CD4-positive, alpha-beta T cell treated with Interleukin-2 at 100 ng/mL for 4 hours (primary cell): Measurements from ENCODE around the gene CYP4F12.

Experiments used
- DNase-seq: peaks from one replicate; pipeline ENCODE4 v3.0.0-alpha.2; 2020; ENCODE audit warnings: low spot score

CYP4F12 gene

GRCh38 chr19:15672580-15673175 is at the start of gene CYP4F12:
Gene CYP4F12 (plus strand): TSS chr19:15673087. CDS start chr19:15673530, 443 bp downstream.
- DNase-seq = peak; percentile 22

- no peak for DNase-seq
Measured at GRCh38 chr19:15623711-15624318, 49.1 kb upstream of the CYP4F12 start.

- DNase-seq = no peak
Measured at GRCh38 chr19:15628236-15629002, 44.5 kb upstream of the CYP4F12 start.

- peak; percentile 86 for DNase-seq
Measured at GRCh38 chr19:15629003-15629880, 43.6 kb upstream of the CYP4F12 start.

- no peak for DNase-seq
Measured at GRCh38 chr19:15631817-15632216, 41.1 kb upstream of the CYP4F12 start.

- no peak for DNase-seq
Measured at GRCh38 chr19:15633082-15633835, 39.6 kb upstream of the CYP4F12 start.

- DNase-seq = no peak
Measured at GRCh38 chr19:15634105-15634504, 38.8 kb upstream of the CYP4F12 start.

GRCh38 chr19:15635016-15635805 is 37.7 kb upstream of the CYP4F12 start:
- DNase-seq = no peak

- DNase-seq = no peak
Measured at GRCh38 chr19:15636026-15636425, 36.9 kb upstream of the CYP4F12 start.

- DNase-seq = no peak
Measured at GRCh38 chr19:15639596-15639995, 33.3 kb upstream of the CYP4F12 start.

GRCh38 chr19:15640294-15640903 is 32.5 kb upstream of the CYP4F12 start, which contains the start of gene CYP4F3:
Gene CYP4F3 (plus strand): TSS chr19:15640897. CDS start chr19:15641416, 519 bp downstream.
- DNase-seq = no peak

- no peak for DNase-seq
Measured at GRCh38 chr19:15640904-15641597, 31.8 kb upstream of the CYP4F12 start.

GRCh38 chr19:15641901-15642491 is 30.9 kb upstream of the CYP4F12 start:
- DNase-seq = no peak

GRCh38 chr19:15642807-15643206 is 30.1 kb upstream of the CYP4F12 start:
- no peak for DNase-seq

GRCh38 chr19:15643387-15643786 is 29.5 kb upstream of the CYP4F12 start:
- DNase-seq = no peak

- DNase-seq = no peak
Measured at GRCh38 chr19:15644066-15644741, 28.7 kb upstream of the CYP4F12 start.

GRCh38 chr19:15644816-15645215 is 28.1 kb upstream of the CYP4F12 start:
- no peak for DNase-seq

GRCh38 chr19:15649526-15649925 is 23.4 kb upstream of the CYP4F12 start:
- no peak for DNase-seq
